Neural progenitor cell (in vitro differentiated cells): ENCODE results near the gene ANGPTL7. TPM values are rescaled to one million over a fixed set of nuclear protein-coding genes. Genes with fewer than 3 reads are reported as not detected.

Source experiments
- DNase-seq: peaks from one replicate; pipeline ENCODE4 v3.0.0-alpha.2; 2016; ENCODE audit warnings: low spot score
- H2AFZ ChIP-seq: fragments of 200-600 bp; sonication (generic); replicated peaks from 2 replicates; pipeline ENCODE4 v1.6.1; 2016; ENCODE audit warnings: antibody characterized with exemption
- H3F3A ChIP-seq: fragments of 200-600 bp; sonication (generic); 2 replicates; pipeline ENCODE4 v1.6.1; 2016; ENCODE audit warnings: antibody characterized with exemption, low read depth
- H3K27ac ChIP-seq: fragments of 200-600 bp; sonication (generic); 2 replicates; pipeline ENCODE4 v1.5.1; 2016; ENCODE audit warnings: mild to moderate bottlenecking
- H3K27me3 ChIP-seq: fragments of 200-600 bp; sonication (generic); 2 replicates; pipeline ENCODE4 v1.6.1; 2016; ENCODE audit warnings: mild to moderate bottlenecking, moderate library complexity
- H3K36me3 ChIP-seq: fragments of 200-600 bp; sonication (generic); 2 replicates; pipeline ENCODE4 v1.5.1; 2016
- H3K4me1 ChIP-seq: fragments of 200-600 bp; sonication (generic); 2 replicates; pipeline ENCODE4 v1.6.1; 2016; ENCODE audit warnings: mixed run types
- H3K4me2 ChIP-seq: fragments of 200-600 bp; sonication (generic); 2 replicates; pipeline ENCODE4 v1.6.1; 2016
- H3K4me3 ChIP-seq: fragments of 200-600 bp; sonication (generic); 2 replicates; pipeline ENCODE4 v1.5.1; 2016
- H3K79me2 ChIP-seq: fragments of 200-600 bp; sonication (generic); 2 replicates; pipeline ENCODE4 v1.6.1; 2016; ENCODE audit warnings: low read depth
- H3K9ac ChIP-seq: fragments of 200-600 bp; sonication (generic); 2 replicates; pipeline ENCODE4 v1.6.1; 2016
- H3K9me3 ChIP-seq: fragments of 200-600 bp; sonication (generic); 2 replicates; pipeline ENCODE4 v1.5.1; 2016; ENCODE audit warnings: low read depth
- H4K20me1 ChIP-seq: fragments of 200-600 bp; sonication (generic); 2 replicates; pipeline ENCODE4 v1.6.1; 2016; ENCODE audit warnings: low read depth
- H3K27ac Mint-ChIP-seq: 3 replicates; pipeline ENCODE4 v1.8.0; 2021; ENCODE audit warnings: mixed read lengths
- H3K27me3 Mint-ChIP-seq: 2 replicates; pipeline ENCODE4 v1.8.0; 2022; ENCODE audit warnings: low read depth, mild to moderate bottlenecking, inconsistent platforms, moderate library complexity, mixed read lengths; ENCODE audit not compliant: insufficient read depth
- H3K36me3 Mint-ChIP-seq: 3 replicates; pipeline ENCODE4 v1.8.0; 2021; ENCODE audit warnings: mixed read lengths
- H3K4me1 Mint-ChIP-seq: 3 replicates; pipeline ENCODE4 v1.8.0; 2021; ENCODE audit warnings: mixed read lengths
- H3K4me3 Mint-ChIP-seq: 3 replicates; pipeline ENCODE4 v1.8.0; 2021; ENCODE audit warnings: mild to moderate bottlenecking, moderate library complexity, mixed read lengths
- H3K9me3 Mint-ChIP-seq: 3 replicates; pipeline ENCODE4 v1.8.0; 2020; ENCODE audit warnings: mixed read lengths
- EZH2 ChIP-seq: fragments of 200-600 bp; sonication (generic); IDR thresholded peaks from 2 replicates; pipeline ENCODE4 v1.6.1; 2017; ENCODE audit warnings: antibody characterized with exemption, mild to moderate bottlenecking, moderate library complexity
- EZH2phosphoT487 ChIP-seq: fragments of 200-600 bp; sonication (generic); IDR thresholded peaks from 2 replicates; pipeline ENCODE4 v1.6.1; 2017; ENCODE audit warnings: antibody characterized with exemption
- total RNA-seq: library from RNA; depleted of rRNA; stranded (reverse); fragments of >200 nt; gene quantifications from 2 replicates; pipeline ENCODE4 v1.2.3, GENCODE V29; 2015; ENCODE audit warnings: low replicate concordance
- TF ChIP-seq, protein P1 (sequence below): fragments of 200-600 bp; sonication (generic); IDR thresholded peaks from 2 replicates; pipeline ENCODE4 v1.5.1; 2017; ENCODE audit warnings: antibody characterized with exemption, mild to moderate bottlenecking

The ANGPTL7 gene
- total RNA-seq, 1 donor from 2014 or later, result not detected

DNA sequence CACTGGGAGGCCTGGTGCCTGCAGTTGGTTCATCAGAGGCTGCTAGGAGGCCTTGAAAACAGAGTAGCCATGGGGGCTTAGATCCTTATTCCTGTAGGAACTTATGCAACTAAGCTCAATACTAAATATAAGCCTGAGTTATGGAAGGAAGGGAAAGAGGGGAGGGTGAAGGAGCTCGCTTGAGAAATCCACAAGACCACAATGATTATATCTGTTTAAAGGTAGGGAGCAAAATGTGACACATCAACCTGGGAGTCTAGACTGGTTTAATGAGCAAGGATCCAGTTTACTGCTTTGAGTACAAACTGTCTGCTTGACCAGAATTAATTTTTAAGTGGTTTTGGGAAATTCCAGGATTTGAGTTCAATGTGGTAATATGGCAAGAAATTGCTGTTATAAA is 20.4 kb upstream of the ANGPTL7 start:
- Histone ChIP-seq H4K20me1 (peaks cover 4% of the 10 kb centered on the region), H3K9ac (no peak overlapping the region), H3K4me2 (no peak overlapping the region), H3K36me3 (no peaks in the 10 kb centered on the region), H3K27ac (no peak overlapping the region), H3K27me3 (no peaks in the 10 kb centered on the region), H3K9me3 (no peaks in the 10 kb centered on the region), H2AFZ (no peak overlapping the region), H3K79me2 (no peaks in the 10 kb centered on the region), H3F3A (no peaks in the 10 kb centered on the region), H3K4me3 (no peak overlapping the region), H3K4me1 (no peaks in the 10 kb centered on the region)
- Mint-ChIP-seq H3K9me3 (no peaks in the 10 kb centered on the region), H3K36me3 (peaks cover 15% of the 10 kb centered on the region), H3K4me1 (no peaks in the 10 kb centered on the region), H3K4me3 (no peak overlapping the region), H3K27ac (no peak overlapping the region), H3K27me3 (no peaks in the 10 kb centered on the region)
- no peak for DNase-seq
- TF ChIP-seq EZH2 (no peak), EZH2phosphoT487 (no peak)
- TF ChIP-seq, protein P1, sequence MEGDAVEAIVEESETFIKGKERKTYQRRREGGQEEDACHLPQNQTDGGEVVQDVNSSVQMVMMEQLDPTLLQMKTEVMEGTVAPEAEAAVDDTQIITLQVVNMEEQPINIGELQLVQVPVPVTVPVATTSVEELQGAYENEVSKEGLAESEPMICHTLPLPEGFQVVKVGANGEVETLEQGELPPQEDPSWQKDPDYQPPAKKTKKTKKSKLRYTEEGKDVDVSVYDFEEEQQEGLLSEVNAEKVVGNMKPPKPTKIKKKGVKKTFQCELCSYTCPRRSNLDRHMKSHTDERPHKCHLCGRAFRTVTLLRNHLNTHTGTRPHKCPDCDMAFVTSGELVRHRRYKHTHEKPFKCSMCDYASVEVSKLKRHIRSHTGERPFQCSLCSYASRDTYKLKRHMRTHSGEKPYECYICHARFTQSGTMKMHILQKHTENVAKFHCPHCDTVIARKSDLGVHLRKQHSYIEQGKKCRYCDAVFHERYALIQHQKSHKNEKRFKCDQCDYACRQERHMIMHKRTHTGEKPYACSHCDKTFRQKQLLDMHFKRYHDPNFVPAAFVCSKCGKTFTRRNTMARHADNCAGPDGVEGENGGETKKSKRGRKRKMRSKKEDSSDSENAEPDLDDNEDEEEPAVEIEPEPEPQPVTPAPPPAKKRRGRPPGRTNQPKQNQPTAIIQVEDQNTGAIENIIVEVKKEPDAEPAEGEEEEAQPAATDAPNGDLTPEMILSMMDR, result no peak

DNA sequence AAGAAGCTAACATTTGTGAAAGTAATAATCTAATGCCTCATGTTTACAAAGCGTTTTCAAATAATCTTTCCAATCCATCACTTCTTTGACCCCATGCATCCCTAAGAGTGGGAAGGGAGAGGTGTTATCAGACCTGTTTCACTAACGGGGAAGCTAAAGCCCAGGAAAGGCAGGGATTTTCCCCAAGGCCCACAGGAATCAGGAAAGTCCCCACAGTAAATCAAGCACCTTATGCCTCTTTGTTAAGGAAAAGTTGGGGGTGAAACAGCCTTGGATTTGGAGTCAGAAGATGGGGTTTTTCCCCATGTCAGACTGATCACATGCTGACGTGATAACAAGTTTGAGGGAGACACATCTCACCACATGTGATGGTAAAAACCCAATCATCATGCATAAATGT is 20.0 kb upstream of the ANGPTL7 start:
- H3K9me3 ChIP-seq, result no peaks in the 10 kb centered on the region
- TF ChIP-seq, protein P1, result no peak
- TF ChIP-seq EZH2phosphoT487 (no peak), EZH2 (no peak)
- Mint-ChIP-seq H3K27me3 (no peaks in the 10 kb centered on the region), H3K9me3 (no peaks in the 10 kb centered on the region), H3K36me3 (peaks cover 15% of the 10 kb centered on the region), H3K4me3 (no peak overlapping the region), H3K27ac (no peak overlapping the region), H3K4me1 (peaks cover 1% of the 10 kb centered on the region)
- no peaks in the 10 kb centered on the region for H3F3A ChIP-seq
- H2AFZ ChIP-seq, result no peak overlapping the region
- no peak for DNase-seq
- H3K9ac ChIP-seq, result no peak overlapping the region
- H3K27ac ChIP-seq, result no peak overlapping the region
- peaks cover under 1% of the 10 kb centered on the region for H3K4me1 ChIP-seq
- H3K4me2 ChIP-seq, result no peak overlapping the region
- H3K36me3 ChIP-seq, result no peaks in the 10 kb centered on the region
- no peak overlapping the region for H3K4me3 ChIP-seq
- H3K27me3 ChIP-seq, result no peaks in the 10 kb centered on the region
- peaks cover 6% of the 10 kb centered on the region for H4K20me1 ChIP-seq
- no peaks in the 10 kb centered on the region for H3K79me2 ChIP-seq

DNA sequence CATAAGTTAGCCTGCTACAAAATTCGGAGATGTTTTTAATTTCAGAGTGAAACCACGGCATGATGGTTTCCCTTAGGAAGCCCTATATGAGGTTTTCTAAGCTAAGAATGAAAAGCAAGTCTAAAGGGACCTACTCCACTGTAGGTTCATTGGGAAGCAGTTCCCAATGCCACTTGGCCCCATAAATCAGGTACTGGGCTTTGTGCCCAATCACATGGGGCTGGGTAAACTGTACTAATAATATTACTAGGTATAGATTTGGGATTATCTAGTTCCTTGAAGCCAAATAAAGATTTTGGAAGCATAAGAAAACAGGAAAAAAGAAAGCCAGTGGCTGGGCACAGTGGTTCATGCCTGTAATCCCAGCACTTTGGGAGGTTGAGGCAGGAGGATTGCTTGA is 19.1 kb upstream of the ANGPTL7 start:
- Histone ChIP-seq H3K27me3 (no peaks in the 10 kb centered on the region), H3K9ac (no peak overlapping the region), H2AFZ (no peak overlapping the region), H3K79me2 (no peaks in the 10 kb centered on the region), H3K4me2 (no peak overlapping the region), H3K36me3 (no peaks in the 10 kb centered on the region), H3K9me3 (no peaks in the 10 kb centered on the region), H3K4me3 (no peak overlapping the region), H3K27ac (no peak overlapping the region), H3K4me1 (peaks cover 8% of the 10 kb centered on the region), H4K20me1 (peaks cover 14% of the 10 kb centered on the region), H3F3A (no peaks in the 10 kb centered on the region)
- peaks cover 8% of the 10 kb centered on the region for H3K4me1 Mint-ChIP-seq
- peaks cover 12% of the 10 kb centered on the region for H3K36me3 Mint-ChIP-seq
- H3K9me3 Mint-ChIP-seq, result no peaks in the 10 kb centered on the region
- H3K4me3 Mint-ChIP-seq, result no peak overlapping the region
- no peak for DNase-seq
- H3K27ac Mint-ChIP-seq, result no peak overlapping the region
- TF ChIP-seq EZH2phosphoT487 (no peak), EZH2 (no peak)
- TF ChIP-seq, protein P1, result no peak
- H3K27me3 Mint-ChIP-seq, result no peaks in the 10 kb centered on the region
